ENCODE results near the gene TPST1.
"Not testable (repeated sequence)": the region's sequence is repeated elsewhere in the genome, so short reads cannot be mapped to it uniquely, and the experiment has no call there.

Gene TPST1

GRCh38 chr7:66204822-66205740, at the start of gene TPST1:
Gene TPST1 (plus strand): TSS chr7:66205334. CDS start chr7:66240426, 35,092 bp downstream.
- peak; percentile 37 for TF ChIP-seq CTCF (IDR thresholded peaks at IDR 0.05; ENCODE audit: insufficient read depth, missing control alignments)
- peak; percentile 86 for DNase-seq (ENCODE audit: insufficient read length, low spot score)
- no peak for FAIRE-seq

- not testable (repeated sequence) for FAIRE-seq; DNase-seq (ENCODE audit: insufficient read length, low spot score)
Observed at GRCh38 chr7:66156035-66156434, 49.1 kb upstream of the TPST1 start.

DNA sequence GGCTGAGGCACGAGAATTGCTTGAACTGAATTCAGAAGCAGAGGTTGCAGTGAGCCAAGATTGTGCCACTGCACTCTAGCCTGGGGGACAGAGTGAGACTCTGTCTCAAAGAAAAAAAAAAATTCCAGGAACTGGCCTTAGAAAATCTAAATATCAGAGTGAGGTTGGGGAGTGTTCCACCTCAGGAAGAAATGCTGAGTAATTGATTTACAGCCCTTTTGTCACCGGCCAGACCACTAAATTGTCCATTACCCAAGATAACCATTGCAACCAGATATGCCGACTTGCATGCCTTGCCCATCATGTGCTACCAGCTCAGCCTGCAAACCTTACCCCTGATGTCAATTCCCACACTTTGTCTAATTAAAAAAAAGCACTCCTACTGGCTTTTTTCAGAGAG, 48.1 kb upstream of the TPST1 start:
- DNase-seq (ENCODE audit: insufficient read length, low spot score) (no peak), FAIRE-seq (no peak)
- no peak for TF ChIP-seq CTCF (IDR thresholded peaks at IDR 0.05; ENCODE audit: insufficient read depth, missing control alignments)

DNA sequence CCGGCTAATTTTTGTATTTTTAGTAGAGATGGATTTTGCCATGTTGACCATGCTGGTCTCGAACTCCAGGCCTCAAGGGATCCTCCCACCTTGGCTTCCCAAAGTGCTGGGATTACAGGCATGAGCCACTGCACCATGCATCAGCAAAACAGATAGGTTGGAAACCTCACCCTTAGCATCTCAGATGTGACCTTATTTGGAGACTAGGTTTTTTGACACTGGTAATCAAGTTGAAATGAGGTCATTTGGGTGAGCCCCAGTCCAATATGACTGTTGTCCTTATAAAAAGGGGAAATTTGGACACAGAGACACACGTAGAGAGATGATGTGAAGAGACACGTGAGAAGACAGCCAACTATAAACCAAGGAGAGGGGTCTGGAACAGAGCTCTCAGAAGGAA, 42.5 kb upstream of the TPST1 start:
- TF ChIP-seq CTCF (IDR thresholded peaks at IDR 0.05; ENCODE audit: insufficient read depth, missing control alignments) = no peak
- DNase-seq (ENCODE audit: insufficient read length, low spot score) = no peak
- no peak for FAIRE-seq

DNA sequence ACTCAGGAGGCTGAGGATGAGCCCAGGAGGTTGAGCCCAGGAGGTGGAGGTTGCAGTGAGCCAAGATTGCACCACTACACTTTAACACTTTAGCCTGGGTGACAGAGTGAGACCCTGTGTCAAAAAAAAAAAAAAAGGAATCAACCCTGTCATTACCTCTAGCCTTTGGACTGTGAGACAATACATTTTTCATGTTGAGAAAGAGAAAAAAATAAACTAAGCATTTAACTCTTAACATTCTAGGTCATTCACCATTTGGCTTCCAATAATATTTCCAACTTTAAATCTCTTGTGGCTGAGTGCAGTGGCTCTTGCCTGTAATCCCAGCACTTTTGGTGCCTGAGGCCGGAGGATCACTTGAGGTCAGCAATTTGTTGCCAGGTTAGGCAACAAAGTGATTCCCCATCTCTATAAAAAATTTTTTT, 41.9 kb upstream of the TPST1 start:
- no peak for TF ChIP-seq CTCF (IDR thresholded peaks at IDR 0.05; ENCODE audit: insufficient read depth, missing control alignments)
- FAIRE-seq (no peak), DNase-seq (ENCODE audit: insufficient read length, low spot score) (no peak)

DNA sequence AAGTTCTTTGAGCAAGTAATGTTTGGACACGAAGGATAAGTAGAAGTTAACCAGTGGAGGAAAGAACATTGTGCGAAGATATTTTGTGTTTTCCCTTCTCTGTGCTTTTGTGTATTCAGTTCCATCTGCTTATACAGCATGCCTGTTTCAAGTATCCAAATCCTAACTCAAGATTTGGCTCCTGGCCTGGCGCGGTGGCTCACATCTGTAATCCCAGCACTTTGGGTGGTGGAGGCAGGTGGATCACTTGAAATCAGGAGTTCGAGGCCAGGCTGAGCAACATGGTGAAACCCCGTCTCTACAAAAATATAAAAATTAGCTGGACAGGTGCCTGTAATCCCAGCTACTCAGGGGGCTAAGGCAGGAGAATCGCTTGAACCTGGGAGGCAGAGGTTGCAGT, 40.8 kb upstream of the TPST1 start:
- no peak for DNase-seq (ENCODE audit: insufficient read length, low spot score)
- no peak for TF ChIP-seq CTCF (IDR thresholded peaks at IDR 0.05; ENCODE audit: insufficient read depth, missing control alignments)
- FAIRE-seq = no peak

- FAIRE-seq (no peak), DNase-seq (ENCODE audit: insufficient read length, low spot score) (no peak)
- TF ChIP-seq CTCF (IDR thresholded peaks at IDR 0.05; ENCODE audit: insufficient read depth, missing control alignments) = no peak
Observed at GRCh38 chr7:66167773-66168387, 37.3 kb upstream of the TPST1 start.
